ENCODE data around the gene FAAH.
A peak's percentile ranks its signal among the peaks of the same experiment; 100 is the strongest.

The FAAH gene

DNA sequence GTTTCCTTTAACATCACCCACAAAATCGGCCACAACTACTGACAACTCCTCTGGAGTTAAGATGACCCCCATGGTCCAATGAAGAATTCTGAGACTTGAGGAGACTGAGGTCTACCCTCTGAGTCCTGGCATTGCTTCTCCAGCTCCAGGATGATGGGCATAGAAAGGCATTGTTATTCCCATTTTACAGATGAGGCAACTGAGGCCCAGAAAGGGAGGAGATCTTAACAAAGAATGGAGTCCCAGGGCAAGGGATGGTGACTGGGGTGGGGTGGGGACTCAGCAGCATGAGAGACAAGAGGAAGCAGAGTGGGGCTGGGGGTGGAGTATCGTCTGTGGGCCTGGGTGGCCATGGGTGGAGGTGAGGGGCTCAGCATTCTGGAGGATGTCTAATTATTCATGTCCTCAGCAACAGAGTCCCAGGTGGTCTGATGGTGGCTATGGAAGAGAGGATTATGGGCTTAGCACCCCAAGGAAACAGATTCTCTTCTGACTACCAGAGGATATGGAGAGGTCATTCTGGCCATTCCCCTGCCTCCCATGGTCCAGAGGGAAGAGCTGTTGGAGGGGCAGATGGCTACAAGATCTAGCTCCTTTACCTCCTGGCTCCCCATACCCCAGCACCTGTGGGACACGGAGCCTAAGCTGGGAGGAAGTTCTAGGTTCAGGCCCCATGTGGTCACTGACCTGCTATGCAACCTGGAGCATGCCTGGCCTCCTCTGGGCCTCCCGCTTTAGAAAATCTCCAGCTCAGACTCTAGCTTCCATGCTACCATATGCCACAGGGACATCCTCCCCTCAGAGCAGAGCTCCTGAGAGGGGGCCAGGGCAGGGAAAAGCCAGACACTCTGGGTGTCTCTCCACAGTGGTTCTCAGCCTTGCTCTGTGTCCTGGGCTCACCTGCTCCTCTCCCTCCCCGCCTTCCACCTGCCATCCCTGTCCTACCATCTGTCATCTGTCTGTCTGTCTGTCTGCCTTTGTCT lies 58.1 kb downstream of the FAAH start:
- no peak for DNase-seq

GRCh38 chr1:46452931-46453325 lies 58.8 kb downstream of the FAAH start:
- no peak for DNase-seq

- DNase-seq = no peak
These were observed 59.3 kb downstream of the FAAH start for GRCh38 chr1:46453449-46453848.

DNA sequence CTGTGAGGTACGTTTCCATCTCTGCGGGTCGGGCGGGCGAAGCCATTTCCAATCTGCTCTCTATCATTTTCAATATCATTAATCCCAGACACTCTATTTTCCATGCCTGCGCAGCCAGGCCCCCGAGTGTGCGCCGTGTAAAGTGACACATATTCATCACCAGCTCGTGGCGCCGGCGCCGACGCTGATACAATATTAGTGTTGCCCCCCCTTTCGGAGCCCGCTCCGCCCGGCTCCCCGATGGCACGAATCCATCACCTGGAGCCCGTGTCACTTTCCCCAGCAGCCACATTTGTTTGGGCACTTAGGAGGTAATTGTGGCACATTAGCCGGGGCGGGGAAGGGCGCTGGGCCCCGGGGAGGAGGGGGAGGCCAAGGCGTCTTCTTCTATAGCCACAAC lies 61.8 kb downstream of the FAAH start:
- DNase-seq = peak; percentile 44

DNA sequence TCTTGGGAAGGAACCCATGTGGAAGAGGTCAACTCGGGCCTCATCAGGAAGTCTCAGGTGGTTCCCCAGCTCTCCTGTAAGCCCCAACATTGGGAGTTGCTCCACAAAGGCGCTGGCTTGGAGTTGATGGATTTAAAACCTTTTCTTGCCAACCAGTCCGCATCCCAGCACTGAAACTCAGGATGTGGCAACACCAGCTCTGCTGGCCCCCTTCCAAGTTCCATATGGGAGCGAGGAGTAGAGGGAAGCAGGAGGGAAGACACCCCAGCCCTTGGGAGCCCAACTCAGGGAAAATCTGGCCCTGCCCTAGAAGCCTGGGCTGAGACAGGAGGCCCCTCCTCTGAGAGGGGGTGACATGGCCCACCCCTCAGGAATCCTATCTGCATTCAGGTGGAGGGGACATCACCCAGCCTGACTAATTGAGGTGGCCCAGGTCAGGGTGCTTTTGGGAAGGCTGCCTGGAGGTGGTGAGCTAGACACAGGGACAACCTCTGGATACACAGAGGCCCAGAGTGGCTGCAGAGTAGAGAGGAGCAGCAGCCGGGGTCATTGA lies 62.4 kb downstream of the FAAH start:
- DNase-seq = no peak

DNA sequence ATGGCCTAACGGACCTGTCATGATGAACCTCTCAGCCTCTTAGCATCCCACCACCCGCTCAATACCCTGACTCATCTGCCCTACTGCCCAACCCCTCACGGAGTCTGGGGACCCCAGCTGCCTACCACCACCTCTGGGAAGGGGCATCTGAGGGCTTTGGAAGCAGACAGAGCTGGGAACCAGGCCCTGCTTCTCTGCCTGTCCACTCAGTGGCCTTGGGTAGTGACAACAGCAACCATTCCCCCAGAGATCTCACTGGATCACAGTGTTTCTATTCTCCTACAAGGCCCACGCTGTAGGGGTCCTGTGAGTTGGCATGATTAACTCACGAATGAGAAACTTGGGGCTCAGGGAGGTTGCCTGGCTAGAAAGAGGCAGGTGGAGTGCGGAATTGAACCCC lies 63.1 kb downstream of the FAAH start:
- no peak for DNase-seq

DNA sequence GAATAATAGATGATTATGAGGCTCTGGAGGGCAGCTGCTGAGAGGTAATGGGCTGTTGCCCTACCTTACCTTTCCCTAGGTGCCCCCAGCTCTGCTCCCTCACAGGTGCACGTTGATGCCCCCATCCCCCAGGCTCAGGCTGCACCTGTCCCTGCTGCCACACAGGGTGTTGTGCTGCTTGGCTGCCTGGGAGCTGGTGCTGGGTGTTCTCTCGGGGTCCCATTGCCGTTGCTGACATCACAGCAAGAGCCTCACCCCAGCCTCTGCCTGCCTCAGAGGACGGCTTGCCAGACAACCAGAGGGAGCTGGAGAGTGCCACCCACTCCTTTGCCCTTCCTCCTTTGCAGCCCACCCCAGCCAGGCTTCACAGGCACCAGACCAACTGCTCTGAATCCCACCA lies 64.1 kb downstream of the FAAH start:
- no peak for DNase-seq

DNA sequence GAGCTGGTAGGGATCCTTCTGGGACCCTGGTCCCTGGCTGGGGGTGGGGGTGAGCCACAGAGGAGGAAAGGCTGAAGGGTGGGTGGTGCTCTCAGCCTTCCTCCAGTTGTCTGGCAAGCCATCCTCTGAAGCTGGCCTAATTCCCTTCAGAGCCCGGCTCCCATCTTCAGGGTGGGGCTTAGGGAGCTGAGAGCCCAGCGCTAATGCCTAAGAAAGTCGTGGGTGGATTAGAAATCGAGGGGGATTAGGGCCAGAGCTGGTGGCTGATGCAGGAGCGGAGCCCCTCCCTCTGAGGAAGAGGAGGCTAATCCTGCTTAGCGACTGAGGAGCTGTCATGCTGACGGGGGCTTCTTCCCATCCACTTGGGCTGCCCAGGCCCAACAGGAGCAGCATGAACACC lies 64.7 kb downstream of the FAAH start:
- DNase-seq = no peak

- no peak for DNase-seq
These were observed 65.2 kb downstream of the FAAH start for GRCh38 chr1:46459315-46459714.

DNA sequence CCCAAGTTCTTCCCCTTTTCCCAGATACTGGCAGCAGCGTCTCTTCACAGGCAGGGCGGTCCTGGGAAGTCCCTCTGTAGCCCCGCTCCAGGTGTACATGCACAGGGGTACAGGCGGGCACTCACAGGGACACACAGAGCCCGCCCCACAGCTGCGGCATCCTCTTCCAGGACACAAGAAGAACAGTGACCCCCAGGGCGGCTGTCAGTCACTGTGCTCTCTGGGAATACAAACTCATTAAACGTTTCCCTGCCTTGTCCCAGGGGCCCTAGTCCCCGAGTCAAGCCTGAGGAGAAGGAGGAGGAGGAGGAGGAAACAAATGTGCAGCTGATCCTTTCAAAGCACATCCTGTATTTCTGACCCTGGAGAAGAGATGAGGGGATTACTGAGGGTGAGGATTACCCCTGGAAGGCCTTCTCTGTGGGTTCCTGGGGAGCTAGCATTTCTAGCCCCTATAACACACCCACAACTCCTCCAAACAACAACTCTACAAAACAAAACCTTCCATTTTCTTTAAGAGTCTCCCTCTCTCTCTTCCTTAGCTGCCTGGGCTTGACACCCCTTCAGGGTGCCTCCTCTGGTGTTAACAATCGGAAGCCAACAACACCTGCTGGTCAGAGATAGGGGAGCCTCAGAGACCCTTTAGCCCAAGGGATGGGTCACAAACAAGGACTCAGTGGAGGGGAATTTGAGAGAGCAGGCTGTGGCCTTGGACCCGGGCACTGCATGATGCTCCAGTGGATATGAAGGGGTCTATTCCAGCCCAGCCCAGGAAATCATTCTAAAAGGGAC lies 67.1 kb downstream of the FAAH start:
- no peak for DNase-seq

GRCh38 chr1:46461809-46462448 lies 67.8 kb downstream of the FAAH start:
- DNase-seq = no peak

All from NCI-H1436 treated with DMSO at 0.1 percent for 48 hours (cell line).